NCI-H146 (cell line): ENCODE results near the gene GCK.
"Not testable (repeated sequence)": the region's sequence is repeated elsewhere in the genome, so short reads cannot be mapped to it uniquely, and the experiment has no call there.

ENCODE experiments used
- DNase-seq: peaks from one replicate; lab custom pipeline; 2025; lab: John Stamatoyannopoulos, UW

Gene GCK

GRCh38 chr7:44141221-44141850 lies 47.9 kb downstream of the GCK start, which contains the start of gene MYL7:
MYL7 (minus strand) TSS chr7:44141332; CDS start chr7:44141305, 27 bp downstream.
- DNase-seq: no peak

GRCh38 chr7:44140341-44140740 lies 48.9 kb downstream of the GCK start:
- no peak for DNase-seq

GRCh38 chr7:44139311-44140010 lies 49.8 kb downstream of the GCK start:
- DNase-seq: no peak

- no peak for DNase-seq
Measured at GRCh38 chr7:44138698-44139097, 50.5 kb downstream of the GCK start.

- no peak for DNase-seq
Measured at GRCh38 chr7:44136731-44137130, 52.5 kb downstream of the GCK start.

- DNase-seq: no peak
Measured at GRCh38 chr7:44134943-44135628, 54.2 kb downstream of the GCK start.

- DNase-seq: no peak
Measured at GRCh38 chr7:44133295-44133694, 55.9 kb downstream of the GCK start.

- no peak for DNase-seq
Measured at GRCh38 chr7:44132039-44132438, 57.2 kb downstream of the GCK start.

GRCh38 chr7:44131173-44132029 lies 57.8 kb downstream of the GCK start:
- peak; percentile 49 for DNase-seq

- no peak for DNase-seq
Measured at GRCh38 chr7:44128721-44129582, 60.3 kb downstream of the GCK start.

- no peak for DNase-seq
Measured at GRCh38 chr7:44127161-44127560, 62.1 kb downstream of the GCK start.

- not testable (repeated sequence) for DNase-seq
Measured at GRCh38 chr7:44126574-44126973, 62.7 kb downstream of the GCK start.

- DNase-seq: no peak
Measured at GRCh38 chr7:44124822-44125202, 64.4 kb downstream of the GCK start.

GRCh38 chr7:44123190-44124003 lies 65.8 kb downstream of the GCK start, which contains the start of gene POLD2:
POLD2 (minus strand) TSS chr7:44123548; CDS start chr7:44122053, 1,495 bp downstream.
- peak; percentile 98 for DNase-seq

GRCh38 chr7:44122529-44122928 lies 66.7 kb downstream of the GCK start:
- DNase-seq: no peak

- no peak for DNase-seq
Measured at GRCh38 chr7:44121761-44122420, 67.3 kb downstream of the GCK start.

GRCh38 chr7:44120395-44120794 lies 68.8 kb downstream of the GCK start:
- DNase-seq: no peak

- no peak for DNase-seq
Measured at GRCh38 chr7:44119829-44120380, 69.3 kb downstream of the GCK start.

GRCh38 chr7:44117801-44118429 lies 71.3 kb downstream of the GCK start:
- DNase-seq: no peak
